Measurements from ENCODE around the gene COQ9.
A peak's percentile ranks its signal among the peaks of the same experiment; 100 is the strongest.
"Not testable (repeated sequence)": the region's sequence is repeated elsewhere in the genome, so short reads cannot be mapped to it uniquely, and the experiment has no call there.

COQ9 gene

DNA sequence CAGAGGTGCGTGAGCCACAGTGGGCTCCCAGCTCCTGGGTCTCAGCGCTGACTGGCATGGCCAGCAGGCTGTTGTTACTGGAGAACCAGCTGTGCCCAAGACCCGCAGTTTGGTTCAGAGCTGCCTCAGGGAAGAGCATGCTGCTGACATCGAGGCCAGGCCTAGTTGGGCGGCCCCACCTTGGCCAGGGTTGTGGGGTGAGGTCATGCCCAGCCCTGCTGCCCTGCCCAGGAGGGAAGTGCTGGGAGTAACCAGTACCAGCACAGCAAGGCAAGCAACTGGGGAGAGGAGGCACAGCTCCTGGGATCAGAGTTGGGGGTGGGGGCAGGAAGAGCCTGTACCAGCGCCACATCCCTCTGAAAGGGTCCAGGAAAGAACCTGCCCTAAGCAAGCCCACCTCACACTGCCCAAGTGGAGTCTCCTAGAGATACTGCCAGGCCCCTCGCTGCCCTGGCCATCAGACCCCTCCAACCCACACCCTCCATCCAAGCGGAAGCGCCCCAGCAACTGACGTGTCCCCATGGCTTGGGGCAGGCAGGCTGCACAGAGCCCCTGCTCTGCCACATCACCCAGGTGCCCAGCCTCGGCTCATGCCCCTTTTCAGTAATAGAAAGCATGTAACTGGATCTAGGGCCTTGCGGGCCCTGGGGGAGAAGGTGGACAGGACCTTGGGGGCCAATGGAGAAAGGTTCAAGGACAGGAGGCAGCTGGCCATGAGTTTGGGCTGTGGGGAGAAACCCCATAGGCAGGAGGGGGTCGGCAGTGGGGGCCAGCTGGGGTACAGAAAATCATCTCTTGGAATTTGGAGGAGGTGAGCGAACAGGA lies 38.0 kb downstream of the COQ9 start:
- no peak for DNase-seq (ENCODE audit: low read depth in 2 of 3, low spot score in 1 of 3)

DNA sequence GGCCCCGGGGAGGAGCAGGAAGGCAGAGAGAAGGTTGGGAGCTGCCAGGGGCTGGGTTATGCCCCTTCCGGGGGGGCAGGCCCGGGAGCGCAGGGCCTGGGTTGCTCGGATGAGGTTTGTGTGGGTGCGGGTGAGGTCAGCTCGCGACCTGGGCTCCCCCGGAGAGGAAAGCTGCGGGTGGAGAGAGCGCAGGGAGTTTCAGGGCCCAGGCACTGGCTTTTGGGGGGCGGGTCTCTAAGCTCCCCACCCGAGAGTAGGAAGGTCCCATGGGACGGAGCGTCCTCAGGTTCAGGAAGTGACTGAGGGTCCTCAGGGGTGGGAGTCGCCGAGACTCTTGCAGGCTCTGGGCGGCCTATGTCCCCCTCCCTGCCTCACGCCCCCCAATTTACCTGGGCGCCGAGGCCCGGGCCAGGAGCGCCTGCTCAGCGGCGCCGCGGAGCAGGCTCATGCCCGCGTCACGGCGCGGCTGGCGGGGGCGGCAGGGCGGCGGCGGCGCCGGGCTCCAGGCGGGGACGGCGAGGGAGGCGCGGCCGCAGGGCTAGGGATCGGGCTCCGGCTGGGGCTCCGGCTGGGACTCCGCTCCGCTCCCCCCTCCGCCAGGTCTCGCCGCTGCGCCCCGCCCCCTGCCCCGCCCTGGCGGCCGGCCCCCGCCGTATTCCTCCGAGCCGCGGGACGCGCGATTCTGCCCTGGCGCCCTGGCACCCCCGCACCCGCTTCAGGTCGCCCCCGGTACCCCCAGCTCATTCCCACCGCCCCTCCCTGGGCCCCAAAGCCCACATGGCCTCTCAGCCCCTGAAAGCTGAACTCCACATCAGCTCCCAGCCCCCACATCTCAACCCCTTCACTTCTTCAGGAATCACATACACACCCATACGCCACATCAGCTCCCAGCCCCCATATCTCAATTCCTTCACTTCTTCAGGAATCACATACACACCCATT lies 38.9 kb downstream of the COQ9 start, which contains the start of gene DOK4:
Gene DOK4 (minus strand): TSS at position 578 of the 942 bp plus-strand sequence. CDS start 6,986 bp downstream, outside the sequence.
- DNase-seq (ENCODE audit: low read depth in 2 of 3, low spot score in 1 of 3) = peak; percentile 57 to 81 (median 80)

DNA sequence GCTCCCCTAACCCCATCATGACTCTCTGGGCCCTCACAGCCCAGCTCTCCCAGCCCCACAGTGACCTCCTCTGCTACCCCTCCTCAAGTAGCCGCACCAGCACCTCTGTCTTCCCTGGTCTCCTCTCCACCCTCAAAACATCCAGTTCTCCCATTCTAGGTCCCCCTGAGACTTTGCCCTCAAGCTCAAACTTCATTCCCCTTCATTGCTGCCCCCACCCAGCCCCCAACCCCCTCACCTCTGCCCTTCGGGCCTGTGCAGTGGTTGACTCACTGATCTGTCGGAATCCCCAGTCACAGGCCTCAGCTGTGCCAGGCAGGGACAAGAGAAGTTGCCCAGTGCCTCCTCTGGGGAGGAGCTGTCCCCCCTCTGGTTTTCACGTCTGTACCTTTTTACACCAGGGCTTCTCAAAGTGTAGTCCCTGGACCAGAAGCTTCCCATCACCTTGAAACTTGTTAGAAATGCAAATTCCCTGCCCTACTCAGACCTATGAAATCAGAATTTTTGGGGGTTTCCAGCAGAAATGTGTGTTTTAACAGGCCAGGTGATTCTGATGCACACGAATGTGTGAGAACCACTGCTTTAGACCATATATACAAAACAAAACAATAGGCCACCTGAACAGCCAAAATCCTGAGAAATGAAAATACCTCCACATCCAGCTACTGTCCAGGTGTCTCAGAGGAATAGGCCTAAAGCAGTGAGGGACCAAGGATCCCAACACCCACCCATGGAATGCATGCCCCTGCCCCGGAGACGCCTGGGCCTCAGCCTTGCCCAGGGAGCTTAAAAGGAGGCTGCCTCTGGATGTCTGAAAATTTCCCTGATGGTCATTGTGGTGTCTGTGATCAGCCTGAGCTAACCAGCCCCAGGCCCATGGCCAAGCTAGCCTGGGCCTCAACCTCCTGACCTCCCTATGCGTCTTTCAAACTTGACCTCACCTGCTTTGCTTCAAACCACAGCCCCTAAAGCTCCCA lies 39.9 kb downstream of the COQ9 start:
- DNase-seq (ENCODE audit: low read depth in 2 of 3, low spot score in 1 of 3) = no peak

DNA sequence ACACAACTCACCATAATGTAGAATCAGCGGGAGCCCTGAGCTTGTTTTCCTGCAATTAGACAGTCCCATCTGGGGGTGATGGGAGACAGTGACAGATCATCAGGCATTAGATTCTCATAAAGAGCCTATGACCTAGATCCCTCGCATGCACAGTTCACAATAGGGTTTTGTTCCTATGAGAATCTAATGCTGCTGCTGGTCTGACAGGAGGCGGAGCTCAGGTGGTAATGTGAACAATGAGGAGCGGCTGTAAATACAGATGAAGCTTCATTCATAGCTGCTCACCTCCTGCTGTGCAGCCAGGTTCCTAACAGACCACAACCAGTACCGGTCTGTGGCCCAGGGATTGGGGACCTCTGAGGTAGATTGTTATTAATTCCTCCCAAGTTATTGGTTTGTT lies 42.0 kb downstream of the COQ9 start:
- no peak for DNase-seq (ENCODE audit: low read depth in 2 of 3, low spot score in 1 of 3)

DNA sequence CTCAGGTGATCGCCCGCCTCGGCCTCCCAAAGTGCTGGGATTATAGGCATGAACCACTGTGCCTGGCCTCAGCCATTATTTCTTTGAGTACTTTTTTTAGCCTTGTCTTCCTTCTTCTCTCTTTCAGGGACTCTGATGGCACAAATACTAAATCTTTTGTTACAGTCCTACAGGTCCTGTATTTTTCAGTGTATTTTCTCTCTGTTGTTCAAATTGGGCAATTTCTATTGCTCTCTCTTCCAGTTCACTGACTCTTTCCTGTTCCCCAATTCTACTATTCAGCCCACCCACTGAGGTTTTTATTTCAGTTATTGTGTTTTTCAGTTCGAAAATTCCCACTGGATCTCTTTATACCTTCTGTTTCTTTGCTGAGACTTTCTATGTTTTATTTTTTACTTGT lies 46.5 kb downstream of the COQ9 start:
- DNase-seq (ENCODE audit: low read depth in 2 of 3, low spot score in 1 of 3) = no peak

DNA sequence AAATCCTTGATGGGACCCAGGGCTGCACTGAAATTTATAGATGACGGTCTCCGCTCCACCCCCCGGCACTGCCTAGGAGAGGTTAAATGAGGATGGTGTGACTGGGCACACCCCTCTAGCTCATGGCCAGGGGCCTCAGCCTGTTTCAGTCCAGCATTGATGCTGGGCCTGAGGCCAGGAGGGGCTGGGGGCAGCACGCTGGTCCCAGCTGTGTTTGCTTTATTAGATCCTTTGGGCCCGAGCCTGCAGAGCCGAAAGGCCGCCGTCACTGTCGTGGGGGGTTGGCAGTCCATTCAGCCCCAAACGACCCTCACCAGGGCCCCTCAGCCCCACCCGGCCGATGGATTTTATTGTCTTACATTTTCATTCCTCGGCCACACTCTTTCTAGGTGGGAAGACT lies 49.8 kb downstream of the COQ9 start:
- no peak for DNase-seq (ENCODE audit: low read depth in 2 of 3, low spot score in 1 of 3)

DNA sequence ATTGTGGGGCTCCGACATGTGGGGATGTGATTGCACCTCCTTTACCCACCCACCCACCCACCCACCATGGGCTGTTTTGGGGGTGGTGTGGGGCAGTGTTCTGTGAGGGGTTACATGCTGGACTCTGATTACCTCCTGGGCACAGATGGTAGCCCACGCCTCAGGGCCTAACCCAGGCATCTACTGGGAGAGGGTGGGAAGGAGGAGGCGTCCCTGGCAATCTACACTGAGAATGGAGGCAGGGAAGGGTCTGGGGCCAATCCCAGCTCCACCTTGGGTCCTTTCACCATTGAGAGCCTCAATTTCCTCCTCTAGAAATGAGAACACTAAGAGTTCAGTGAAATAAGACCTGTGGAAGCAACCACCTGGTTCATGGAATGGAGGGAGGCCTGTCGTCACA lies 50.8 kb downstream of the COQ9 start:
- no peak for DNase-seq (ENCODE audit: low read depth in 2 of 3, low spot score in 1 of 3)

DNA sequence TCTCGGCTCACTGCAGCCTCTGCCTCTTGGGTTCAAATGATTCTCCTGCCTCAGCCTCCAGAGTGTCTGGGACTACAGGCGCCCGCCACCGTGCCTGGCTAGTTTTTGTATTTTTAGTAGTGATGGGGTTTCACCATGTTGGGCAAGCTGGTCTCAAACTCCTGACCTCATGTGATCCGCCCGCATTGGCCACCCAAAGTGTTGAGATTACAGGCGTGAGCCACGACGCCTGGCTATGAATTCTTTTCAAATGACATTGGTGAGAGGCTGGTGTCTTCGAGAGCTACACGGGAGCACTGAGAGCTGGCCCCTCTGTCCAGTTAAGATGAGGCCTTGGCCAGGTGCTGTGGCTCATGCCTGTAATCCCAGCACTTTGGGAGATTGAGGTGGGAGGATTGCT lies 52.7 kb downstream of the COQ9 start:
- DNase-seq (ENCODE audit: low read depth in 2 of 3, low spot score in 1 of 3) = not testable (repeated sequence)

DNA sequence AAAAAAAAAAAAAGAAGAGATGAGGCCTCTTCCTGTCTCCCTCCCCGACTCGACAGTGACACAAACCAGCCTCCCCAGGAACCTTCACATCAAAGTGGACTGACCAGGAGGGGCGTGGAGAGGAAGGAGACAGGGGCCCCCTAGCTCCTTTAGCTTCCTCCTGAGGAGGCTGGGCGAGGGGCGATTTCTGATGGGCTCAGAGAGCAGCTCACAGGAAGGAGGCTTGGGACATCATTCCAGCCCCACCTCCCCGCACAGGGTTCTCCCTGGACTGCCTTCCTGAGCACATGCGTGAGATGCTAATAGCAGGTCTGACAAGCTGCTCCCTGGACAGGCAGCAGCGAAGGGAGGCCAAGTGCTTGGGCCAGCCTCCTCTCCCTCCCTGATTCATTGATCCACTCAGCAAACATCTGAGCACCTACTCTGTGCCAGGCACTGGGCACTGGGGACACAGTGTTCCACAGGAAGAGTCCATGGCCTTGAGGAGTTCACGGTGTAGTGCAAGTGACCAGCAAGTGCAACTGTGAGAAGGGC lies 53.4 kb downstream of the COQ9 start:
- no peak for DNase-seq (ENCODE audit: low read depth in 2 of 3, low spot score in 1 of 3)

DNA sequence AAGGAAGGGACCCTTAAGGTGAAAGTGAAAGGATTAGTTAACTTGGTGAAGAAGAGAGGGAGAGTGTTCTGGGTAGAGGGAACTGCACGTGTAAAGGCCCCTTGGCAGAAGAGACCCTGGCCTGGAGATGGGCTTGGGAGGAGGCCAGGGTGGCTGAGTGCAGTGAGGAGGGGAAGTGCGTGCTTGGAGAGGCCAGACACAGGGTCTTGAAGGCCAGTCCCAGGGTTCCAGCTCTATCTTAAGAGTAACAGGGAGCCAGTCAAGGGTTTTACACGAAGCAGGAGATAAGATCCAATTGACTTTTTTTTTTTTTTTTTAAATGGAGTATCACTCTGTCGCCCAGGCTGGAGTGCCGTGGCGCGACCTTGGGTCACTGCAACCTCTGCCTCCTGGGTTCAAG lies 54.2 kb downstream of the COQ9 start:
- no peak for DNase-seq (ENCODE audit: low read depth in 2 of 3, low spot score in 1 of 3)

DNA sequence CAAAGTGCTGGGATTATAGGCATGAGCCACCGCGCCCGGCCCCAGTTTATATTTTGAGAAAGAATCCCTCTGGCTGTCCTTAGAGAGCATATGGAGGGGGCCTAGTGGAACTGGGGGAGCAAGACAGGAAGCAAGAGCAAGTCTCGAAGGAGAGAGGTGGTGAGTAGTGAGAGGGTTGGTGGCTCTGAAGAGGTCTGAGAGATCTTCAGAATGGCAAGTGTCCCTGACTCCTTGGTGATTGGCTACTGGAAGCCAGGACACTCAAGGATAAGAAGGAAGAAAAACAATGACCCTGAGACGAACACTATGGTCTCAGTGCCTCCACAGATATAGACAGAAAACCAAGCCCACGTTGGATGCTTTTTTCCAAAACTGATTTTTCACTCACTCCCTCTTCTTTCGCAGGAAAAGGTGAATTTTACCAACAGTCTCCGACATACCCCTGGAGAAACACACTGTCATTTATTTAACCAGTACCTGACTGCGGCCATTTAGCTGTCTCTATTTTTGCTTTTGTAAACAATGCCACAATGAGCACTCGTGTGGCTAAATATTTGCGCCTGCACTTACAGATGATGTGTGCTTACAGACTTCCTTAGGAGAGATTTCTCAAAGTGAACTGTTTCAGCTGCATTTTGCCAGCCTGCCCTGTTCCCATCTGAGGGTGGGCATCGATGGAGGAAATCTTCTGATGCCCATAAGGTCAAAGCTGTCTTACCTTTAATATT lies 54.9 kb downstream of the COQ9 start:
- DNase-seq (ENCODE audit: low read depth in 2 of 3, low spot score in 1 of 3) = no peak

DNA sequence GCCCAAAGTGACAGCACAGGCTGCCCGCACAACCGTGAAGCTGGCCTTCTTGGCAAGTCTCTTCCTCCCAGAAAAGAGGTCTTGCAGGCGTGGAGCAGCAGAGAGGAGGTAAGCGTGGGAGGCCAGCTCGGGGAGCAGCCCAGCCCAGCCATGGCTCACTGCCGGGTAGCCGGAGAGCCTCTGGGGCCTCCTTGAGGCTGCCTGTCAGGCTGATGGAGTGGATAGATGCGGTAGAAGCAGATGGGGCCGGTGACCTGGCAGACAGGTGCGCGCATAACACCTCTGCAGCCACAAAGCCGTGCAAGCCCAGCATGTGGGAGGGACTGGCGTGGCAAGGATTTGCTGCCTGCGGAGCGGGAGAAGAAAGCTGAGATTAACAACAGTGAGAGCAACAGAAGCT lies 56.1 kb downstream of the COQ9 start:
- no peak for DNase-seq (ENCODE audit: low read depth in 2 of 3, low spot score in 1 of 3)

DNA sequence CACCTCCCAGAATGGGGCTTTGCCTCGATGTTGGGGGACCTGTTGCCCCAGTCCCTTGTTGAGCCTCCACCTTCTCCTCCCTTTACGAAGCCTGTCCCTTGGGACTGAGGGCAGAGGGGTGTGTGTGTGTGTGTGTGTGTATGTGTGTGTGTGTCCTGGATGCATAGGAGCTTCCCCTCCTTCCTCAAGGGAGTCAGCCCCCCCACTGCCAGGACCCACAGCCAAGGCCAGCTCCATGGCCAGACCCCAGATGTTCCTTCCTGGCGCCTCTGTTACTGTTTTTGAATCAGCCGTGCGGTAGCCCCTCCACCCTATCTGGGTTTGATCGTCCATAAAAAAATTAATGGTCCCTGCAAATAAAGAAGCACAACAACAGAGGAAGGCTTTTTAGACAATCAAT lies 56.7 kb downstream of the COQ9 start:
- no peak for DNase-seq (ENCODE audit: low read depth in 2 of 3, low spot score in 1 of 3)

DNA sequence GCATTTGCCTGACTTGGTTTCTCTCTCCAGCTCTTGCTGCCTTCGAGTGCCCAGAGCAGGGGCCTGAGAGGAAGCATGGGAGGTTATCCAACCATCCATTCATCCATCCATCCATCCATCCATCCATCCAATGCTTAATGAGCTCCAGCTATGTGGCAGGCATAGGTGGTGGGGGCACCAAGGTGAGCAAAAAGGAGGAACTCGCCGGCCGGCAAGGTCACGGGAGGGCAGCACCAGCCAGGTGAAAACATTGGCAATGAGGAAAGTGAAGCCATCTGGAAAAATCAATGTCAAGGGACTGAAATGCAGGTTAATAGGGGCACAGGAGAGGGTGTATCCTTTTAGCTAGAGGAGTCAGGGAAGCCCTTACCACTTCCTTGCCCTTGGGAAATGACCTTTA lies 57.2 kb downstream of the COQ9 start:
- no peak for DNase-seq (ENCODE audit: low read depth in 2 of 3, low spot score in 1 of 3)

DNA sequence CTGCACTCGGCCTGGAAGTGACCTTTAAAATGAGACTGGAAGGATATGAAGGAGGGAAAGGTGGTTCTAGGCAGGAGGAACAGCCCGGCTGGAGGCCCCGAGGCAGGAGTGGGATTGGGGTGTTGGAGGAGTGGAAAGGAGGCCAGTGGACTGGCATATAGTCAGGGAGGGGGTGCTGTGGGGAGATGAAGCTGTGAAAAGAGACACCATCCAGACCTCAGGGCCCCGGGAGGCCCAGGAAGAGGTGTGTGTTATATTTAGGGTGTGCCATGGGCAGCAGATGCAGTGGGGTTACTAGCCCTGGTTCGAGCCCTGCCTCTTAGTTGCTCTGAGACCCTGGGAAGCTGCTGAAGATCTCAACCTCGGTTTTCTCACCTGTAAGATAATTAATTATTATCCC lies 57.9 kb downstream of the COQ9 start:
- DNase-seq (ENCODE audit: low read depth in 2 of 3, low spot score in 1 of 3) = no peak

DNA sequence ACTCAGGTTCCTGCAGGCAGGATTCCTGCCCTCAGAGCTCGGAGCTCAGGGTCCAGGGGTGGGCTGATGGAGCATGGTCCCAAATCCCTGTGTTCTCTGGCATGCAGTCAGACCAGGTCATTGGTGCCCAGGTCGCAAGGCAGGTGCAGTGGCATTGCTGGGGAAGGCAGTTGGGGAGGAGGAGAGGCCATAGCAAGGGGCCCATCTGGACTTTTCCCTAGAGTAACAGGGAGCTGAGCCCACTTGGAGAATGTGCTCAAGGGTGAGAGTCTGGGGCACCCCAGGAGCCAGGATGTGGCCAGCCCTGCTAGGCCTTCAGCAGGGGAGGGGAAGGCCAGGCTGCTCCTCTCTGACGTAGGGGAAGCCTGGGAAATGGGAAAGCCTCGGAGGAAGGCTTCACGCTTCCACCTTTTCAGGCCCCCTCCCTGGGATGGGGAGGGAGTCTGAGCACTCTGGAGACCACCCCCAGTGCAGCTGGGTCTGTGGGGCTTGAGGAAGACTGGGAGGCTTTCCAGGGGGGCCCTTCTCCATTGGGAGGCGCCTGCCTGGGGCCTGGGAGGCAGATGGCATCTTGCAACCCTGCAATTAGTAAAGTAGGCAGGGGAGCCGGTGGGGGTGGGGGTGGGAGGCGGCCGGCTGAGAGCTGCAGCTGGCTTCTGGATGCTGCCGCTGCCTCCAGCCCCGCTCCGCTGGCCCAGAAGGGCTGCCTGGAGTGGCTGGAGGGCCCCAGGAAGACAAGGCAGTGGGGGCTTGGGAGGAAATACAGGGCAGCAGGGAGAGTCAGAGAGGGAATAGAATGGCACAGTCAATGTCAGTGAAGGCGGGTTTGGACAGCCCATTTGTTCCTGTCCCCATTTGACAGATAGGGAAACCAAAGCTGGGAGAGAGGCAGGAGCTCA lies 60.1 kb downstream of the COQ9 start:
- no peak for DNase-seq (ENCODE audit: low read depth in 2 of 3, low spot score in 1 of 3)

DNA sequence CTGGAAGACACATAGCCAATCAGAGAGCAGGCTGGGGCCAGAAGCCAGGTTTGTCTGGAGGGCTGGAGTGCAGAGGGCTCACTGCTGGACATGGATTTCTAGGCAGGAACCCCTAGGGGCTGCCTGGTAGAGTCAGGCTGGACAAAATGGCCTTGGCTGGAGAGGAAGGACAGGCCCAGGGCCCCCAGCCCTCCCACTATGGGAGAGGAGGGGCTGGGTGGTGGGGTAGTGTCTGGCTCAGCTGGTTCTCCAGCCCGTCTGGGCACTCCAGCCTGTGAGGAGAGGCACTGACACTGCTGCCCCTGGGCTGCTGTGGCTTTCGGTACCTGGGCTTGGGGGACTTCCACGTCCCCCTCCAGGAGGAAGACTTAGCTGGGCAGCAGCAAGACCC lies 60.8 kb downstream of the COQ9 start:
- DNase-seq (ENCODE audit: low read depth in 2 of 3, low spot score in 1 of 3) = no peak

DNA sequence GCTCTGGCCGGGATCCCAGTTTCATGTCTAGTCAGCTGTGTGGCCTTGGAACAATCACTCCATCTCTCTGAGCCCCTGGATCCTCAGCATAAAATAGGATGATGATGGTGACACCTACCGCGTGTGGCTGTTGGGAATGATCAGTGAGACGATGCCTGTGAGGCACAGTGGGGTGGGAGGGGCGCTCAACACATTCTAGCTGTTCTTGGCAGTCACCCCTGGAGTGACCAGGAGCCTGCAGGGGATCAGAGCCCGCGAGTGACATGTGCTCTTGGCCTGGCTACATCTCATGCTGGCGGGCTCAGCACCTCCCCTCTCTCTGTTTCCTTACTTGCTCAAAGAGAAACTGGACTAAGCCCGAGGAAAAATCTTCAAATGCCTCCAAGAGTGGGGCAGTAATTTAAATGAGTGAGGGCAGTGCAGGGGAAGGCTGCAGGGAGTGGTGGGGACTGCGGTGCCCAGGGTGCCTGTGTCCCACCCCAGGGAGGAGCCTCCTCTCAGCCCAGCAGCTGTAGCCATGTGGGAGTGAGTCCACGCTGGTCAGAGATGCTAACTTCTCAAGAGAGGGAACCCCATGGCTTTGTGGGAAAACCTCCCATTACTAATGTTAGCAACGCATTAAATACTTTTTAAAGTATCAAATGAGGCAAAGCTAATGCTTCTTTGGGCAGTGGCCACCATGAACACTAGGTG lies 62.1 kb downstream of the COQ9 start:
- DNase-seq (ENCODE audit: low read depth in 2 of 3, low spot score in 1 of 3) = no peak
